K562 (cell line): ENCODE measurements around the gene MPPED2. TPM values are rescaled to one million over a fixed set of nuclear protein-coding genes. Genes with fewer than 3 reads are reported as not detected.

Experiments used
- ARID2 ChIP-seq: fragments of 450-650 bp; IDR thresholded peaks from 2 replicates; pipeline ENCODE4 v1.6.1; 2017; ENCODE audit warnings: antibody characterized with exemption, mild to moderate bottlenecking
- BMI1 ChIP-seq: fragments of 150-350 bp; IDR thresholded peaks from 2 replicates; pipeline ENCODE4 v1.6.1; 2014; ENCODE audit warnings: low read length
- CHCHD3 ChIP-seq: fragments of 250-450 bp; sonication (Bioruptor Pico); IDR thresholded peaks from 2 replicates; pipeline ENCODE4 v2.1.2; 2022; ENCODE audit warnings: mild to moderate bottlenecking
- MTA3 ChIP-seq: fragments of 450-650 bp; formaldehyde crosslinking; IDR thresholded peaks from 2 replicates; pipeline ENCODE4 v1.6.1; 2017; ENCODE audit warnings: mild to moderate bottlenecking, borderline replicate concordance
- polyA plus RNA-seq, 8 experiments: library from polyadenylated mRNA; depleted of rRNA in 4 of 8; stranded (reverse) in 5 of 8; unstranded in 3 of 8; fragments of >200 nt; fragmentation: Nextera tagmentation in 2 of 8; fragmentation: Illumina TruSeq in 1 of 8; extraction: Ambion mirVana in 2 of 8; extraction: Trizol in 1 of 8; gene quantifications; 2 replicates each; pipeline versions ENCODE4 v1.2.1 to v1.2.3, GENCODE V29; 2011 to 2014; ENCODE audit warnings: inconsistent platforms in 1 of 8, missing spikeins in 1 of 8
- total RNA-seq, 7 experiments: library from RNA; depleted of rRNA in 6 of 7; stranded (reverse); fragments of >200 nt in 6 of 7; fragmentation: Illumina TruSeq in 2 of 7; extraction: Trizol in 2 of 7; gene quantifications; 2 replicates each; pipeline versions ENCODE4 v1.2.1 to v1.2.3, GENCODE V29; 2011 to 2021; ENCODE audit warnings: low replicate concordance in 1 of 7
- TF ChIP-seq, protein P1 (sequence below): fragments of 150-350 bp; conservative IDR thresholded peaks from 2 replicates; pipeline ENCODE4 v1.6.1; 2014; ENCODE audit warnings: low read length
- TF ChIP-seq, protein P2 (sequence below): sonication (generic); formaldehyde crosslinking; IDR thresholded peaks from 2 replicates; pipeline ENCODE4 v1.8.0; 2022; ENCODE audit warnings: mild to moderate bottlenecking, low read depth, missing genetic modification reagents
- TF ChIP-seq, protein P3 (sequence below), 2 experiments: fragments of 450-650 bp; IDR thresholded peaks; 2 replicates each; pipeline ENCODE4 v1.6.1; 2016; ENCODE audit warnings: mild to moderate bottlenecking in 2 of 2, borderline replicate concordance in 1 of 2, low read depth in 1 of 2, moderate library complexity in 1 of 2

MPPED2 gene
- total and polyA plus RNA-seq, 9 of the 15 experiments (the other 6 are each of a cell fraction or from before 2014, with no cell fraction given) = not detected

DNA sequence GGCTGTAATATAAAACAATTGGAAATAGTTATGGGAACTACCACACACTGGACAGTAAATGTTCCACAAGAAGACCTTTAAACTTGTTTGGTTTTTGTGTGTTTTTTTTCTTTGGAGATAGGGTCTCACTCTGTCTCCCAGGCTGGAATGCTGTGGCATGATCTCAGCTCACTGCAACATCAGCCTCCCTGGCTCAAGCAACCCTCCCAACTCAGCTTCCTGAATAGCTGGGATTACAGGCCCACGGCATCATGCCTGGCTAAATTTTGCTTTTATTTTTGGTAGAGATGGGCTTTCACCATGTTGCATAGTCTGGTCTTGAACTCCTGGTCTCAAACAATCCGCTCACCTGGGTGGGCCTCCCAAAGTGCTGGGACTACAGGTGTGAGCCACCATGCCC is 121.0 kb downstream of the MPPED2 start (continued):
- TF ChIP-seq, protein P1, sequence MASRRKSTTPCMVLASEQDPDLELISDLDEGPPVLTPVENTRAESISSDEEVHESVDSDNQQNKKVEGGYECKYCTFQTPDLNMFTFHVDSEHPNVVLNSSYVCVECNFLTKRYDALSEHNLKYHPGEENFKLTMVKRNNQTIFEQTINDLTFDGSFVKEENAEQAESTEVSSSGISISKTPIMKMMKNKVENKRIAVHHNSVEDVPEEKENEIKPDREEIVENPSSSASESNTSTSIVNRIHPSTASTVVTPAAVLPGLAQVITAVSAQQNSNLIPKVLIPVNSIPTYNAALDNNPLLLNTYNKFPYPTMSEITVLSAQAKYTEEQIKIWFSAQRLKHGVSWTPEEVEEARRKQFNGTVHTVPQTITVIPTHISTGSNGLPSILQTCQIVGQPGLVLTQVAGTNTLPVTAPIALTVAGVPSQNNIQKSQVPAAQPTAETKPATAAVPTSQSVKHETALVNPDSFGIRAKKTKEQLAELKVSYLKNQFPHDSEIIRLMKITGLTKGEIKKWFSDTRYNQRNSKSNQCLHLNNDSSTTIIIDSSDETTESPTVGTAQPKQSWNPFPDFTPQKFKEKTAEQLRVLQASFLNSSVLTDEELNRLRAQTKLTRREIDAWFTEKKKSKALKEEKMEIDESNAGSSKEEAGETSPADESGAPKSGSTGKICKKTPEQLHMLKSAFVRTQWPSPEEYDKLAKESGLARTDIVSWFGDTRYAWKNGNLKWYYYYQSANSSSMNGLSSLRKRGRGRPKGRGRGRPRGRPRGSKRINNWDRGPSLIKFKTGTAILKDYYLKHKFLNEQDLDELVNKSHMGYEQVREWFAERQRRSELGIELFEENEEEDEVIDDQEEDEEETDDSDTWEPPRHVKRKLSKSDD = no peak
- TF ChIP-seq, protein P2, sequence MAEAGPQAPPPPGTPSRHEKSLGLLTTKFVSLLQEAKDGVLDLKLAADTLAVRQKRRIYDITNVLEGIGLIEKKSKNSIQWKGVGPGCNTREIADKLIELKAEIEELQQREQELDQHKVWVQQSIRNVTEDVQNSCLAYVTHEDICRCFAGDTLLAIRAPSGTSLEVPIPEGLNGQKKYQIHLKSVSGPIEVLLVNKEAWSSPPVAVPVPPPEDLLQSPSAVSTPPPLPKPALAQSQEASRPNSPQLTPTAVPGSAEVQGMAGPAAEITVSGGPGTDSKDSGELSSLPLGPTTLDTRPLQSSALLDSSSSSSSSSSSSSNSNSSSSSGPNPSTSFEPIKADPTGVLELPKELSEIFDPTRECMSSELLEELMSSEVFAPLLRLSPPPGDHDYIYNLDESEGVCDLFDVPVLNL (CRISPR knock-in tag) = no peak
- TF ChIP-seq BMI1 = no peak
- TF ChIP-seq, protein P3, sequence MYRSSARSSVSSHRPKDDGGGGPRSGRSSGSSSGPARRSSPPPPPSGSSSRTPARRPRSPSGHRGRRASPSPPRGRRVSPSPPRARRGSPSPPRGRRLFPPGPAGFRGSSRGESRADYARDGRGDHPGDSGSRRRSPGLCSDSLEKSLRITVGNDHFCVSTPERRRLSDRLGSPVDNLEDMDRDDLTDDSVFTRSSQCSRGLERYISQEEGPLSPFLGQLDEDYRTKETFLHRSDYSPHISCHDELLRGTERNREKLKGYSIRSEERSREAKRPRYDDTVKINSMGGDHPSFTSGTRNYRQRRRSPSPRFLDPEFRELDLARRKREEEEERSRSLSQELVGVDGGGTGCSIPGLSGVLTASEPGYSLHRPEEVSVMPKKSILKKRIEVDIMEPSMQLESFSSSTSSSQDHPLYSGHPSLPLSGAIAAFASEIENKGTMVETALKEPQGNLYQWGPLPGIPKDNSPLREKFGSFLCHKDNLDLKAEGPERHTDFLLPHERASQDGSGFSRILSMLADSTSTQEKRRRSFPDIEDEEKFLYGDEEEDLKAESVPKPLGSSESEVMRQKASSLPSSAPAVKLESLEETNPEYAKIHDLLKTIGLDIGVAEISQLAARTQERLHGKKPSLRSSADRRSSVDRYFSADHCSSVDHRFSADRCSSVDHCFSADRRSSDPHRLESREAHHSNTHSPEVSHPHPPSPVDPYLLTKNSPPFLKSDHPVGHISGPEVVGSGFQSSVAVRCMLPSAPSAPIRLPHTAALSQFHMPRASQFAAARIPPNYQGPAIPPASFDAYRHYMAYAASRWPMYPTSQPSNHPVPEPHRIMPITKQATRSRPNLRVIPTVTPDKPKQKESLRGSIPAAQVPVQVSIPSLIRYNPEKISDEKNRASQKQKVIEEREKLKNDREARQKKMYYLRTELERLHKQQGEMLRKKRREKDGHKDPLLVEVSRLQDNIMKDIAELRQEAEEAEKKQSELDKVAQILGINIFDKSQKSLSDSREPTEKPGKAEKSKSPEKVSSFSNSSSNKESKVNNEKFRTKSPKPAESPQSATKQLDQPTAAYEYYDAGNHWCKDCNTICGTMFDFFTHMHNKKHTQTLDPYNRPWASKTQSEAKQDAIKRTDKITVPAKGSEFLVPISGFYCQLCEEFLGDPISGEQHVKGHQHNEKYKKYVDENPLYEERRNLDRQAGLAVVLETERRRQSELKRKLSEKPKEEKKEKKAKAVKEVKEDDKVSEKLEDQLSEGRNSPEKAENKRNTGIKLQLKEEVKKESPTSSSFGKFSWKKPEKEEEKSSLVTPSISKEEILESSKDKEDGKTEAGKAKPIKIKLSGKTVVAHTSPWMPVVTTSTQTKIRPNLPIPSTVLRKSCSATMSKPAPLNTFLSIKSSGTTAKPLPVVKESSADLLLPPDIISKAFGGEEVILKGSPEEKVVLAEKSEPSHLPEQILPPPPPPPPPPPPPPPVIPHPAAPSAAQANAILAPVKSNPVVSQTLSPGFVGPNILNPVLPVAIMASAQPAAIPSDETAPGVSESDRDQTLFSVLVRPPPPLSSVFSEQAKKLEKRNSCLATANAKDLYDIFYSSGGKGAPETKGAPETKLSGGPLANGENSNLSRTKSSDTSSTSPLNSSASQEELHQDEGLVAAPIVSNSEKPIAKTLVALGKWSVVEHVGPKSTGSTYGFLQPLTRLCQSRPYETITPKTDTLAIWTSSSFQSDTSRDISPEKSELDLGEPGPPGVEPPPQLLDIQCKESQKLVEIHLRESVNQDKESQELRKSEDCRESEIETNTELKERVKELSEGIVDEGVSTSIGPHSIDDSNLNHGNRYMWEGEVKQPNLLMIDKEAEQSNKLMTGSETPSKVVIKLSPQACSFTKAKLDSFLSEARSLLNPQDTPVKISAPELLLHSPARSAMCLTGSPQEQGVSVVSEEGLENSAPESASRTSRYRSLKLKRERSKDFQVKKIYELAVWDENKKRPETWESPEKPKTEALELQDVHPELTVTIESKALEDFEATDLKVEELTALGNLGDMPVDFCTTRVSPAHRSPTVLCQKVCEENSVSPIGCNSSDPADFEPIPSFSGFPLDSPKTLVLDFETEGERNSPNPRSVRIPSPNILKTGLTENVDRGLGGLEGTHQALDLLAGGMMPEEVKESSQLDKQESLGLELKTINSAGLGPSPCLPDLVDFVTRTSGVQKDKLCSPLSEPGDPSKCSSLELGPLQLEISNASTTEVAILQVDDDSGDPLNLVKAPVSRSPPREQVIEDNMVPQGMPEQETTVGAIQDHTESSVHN (IDR thresholded peaks at IDR 0.05; ENCODE audit: borderline replicate concordance in 1 of 2, low read depth in 1 of 2) = no peak
- no peak for TF ChIP-seq CHCHD3
- TF ChIP-seq MTA3 = no peak
- TF ChIP-seq ARID2 = no peak
